Activated naive CD8-positive, alpha-beta T cell (primary cell): ENCODE results near the gene GRIA1.

ENCODE experiments used
- H3K27ac Mint-ChIP-seq: one replicate; pipeline ENCODE4 v1.8.0; 2021; ENCODE audit warnings: mixed read lengths
- H3K27me3 Mint-ChIP-seq: one replicate; pipeline ENCODE4 v1.8.0; 2021; ENCODE audit warnings: mixed read lengths
- H3K36me3 Mint-ChIP-seq: one replicate; pipeline ENCODE4 v1.8.0; 2021; ENCODE audit warnings: mixed read lengths
- H3K4me1 Mint-ChIP-seq: one replicate; pipeline ENCODE4 v1.8.0; 2021; ENCODE audit warnings: low read depth, mixed read lengths
- H3K4me3 Mint-ChIP-seq: one replicate; pipeline ENCODE4 v1.8.0; 2021; ENCODE audit warnings: mild to moderate bottlenecking, mixed read lengths
- H3K9me3 Mint-ChIP-seq: one replicate; pipeline ENCODE4 v1.8.0; 2021; ENCODE audit warnings: low read depth, mixed read lengths

Gene GRIA1

GRCh38 chr5:153483482-153483881 is 7.0 kb upstream of the GRIA1 start:
- Mint-ChIP-seq H3K4me3 (no peak overlapping the region), H3K27ac (no peak overlapping the region)

GRCh38 chr5:153485641-153486040 is 4.8 kb upstream of the GRIA1 start:
- Mint-ChIP-seq H3K27ac (no peak overlapping the region), H3K27me3 (peaks cover 8% of the 10 kb centered on the region), H3K4me3 (no peak overlapping the region), H3K9me3 (peaks cover 4% of the 10 kb centered on the region), H3K36me3 (no peaks in the 10 kb centered on the region), H3K4me1 (no peaks in the 10 kb centered on the region)

More at GRCh38 chr5:153483482-153483881, 7.0 kb upstream of the GRIA1 start:
- Mint-ChIP-seq H3K36me3 (no peaks in the 10 kb centered on the region), H3K4me1 (no peaks in the 10 kb centered on the region), H3K27me3 (peaks cover 4% of the 10 kb centered on the region), H3K9me3 (peaks cover 4% of the 10 kb centered on the region)

- Mint-ChIP-seq H3K27ac (no peak overlapping the region), H3K36me3 (no peaks in the 10 kb centered on the region), H3K9me3 (peaks cover 4% of the 10 kb centered on the region), H3K4me1 (no peaks in the 10 kb centered on the region), H3K4me3 (no peak overlapping the region), H3K27me3 (peaks cover 14% of the 10 kb centered on the region)
Observed at GRCh38 chr5:153486771-153487170, 3.7 kb upstream of the GRIA1 start.

GRCh38 chr5:153489611-153490010 is 859 bp upstream of the GRIA1 start:
- no peak overlapping the region for H3K4me3 Mint-ChIP-seq
- peaks cover 4% of the 10 kb centered on the region for H3K9me3 Mint-ChIP-seq
- peaks cover 14% of the 10 kb centered on the region for H3K27me3 Mint-ChIP-seq
- no peaks in the 10 kb centered on the region for H3K36me3 Mint-ChIP-seq
- H3K4me1 Mint-ChIP-seq, result no peaks in the 10 kb centered on the region
- no peak overlapping the region for H3K27ac Mint-ChIP-seq

DNA sequence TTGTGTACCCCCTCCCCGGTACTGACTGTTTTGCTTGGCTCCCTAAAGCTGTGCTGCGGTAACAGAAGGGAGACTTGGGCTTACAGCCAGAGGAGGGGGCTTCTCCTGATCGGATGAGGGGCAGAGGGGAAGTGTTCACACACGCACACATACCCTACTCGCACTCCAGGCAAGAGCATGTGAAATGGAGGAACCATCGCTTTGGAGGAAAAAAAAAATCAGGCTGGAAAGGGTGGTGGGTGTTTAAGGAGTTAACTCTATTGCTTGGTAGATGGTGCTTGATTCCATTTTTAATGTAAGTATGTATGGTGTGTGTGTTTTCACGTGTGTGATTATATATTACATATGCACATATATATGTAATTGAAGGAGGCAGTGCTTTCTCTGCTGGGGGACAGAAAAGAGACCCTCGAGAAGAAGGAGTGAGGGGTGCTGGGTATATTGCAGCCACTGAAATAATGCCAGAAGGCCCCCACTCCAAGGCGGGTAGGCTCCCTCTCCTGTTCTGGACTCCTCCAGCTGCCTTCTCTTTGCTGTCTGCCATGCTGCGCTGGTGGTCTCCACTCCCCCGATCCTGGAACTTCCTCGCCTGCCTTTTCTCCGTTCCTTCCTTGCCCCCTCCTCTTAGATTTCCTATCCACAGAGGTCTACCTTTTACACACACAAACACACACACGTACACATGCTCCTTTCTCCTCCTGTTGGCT is 721 bp downstream of the GRIA1 start:
- no peaks in the 10 kb centered on the region for H3K36me3 Mint-ChIP-seq
- H3K9me3 Mint-ChIP-seq, result peaks cover 4% of the 10 kb centered on the region
- peaks cover 12% of the 10 kb centered on the region for H3K27me3 Mint-ChIP-seq
- H3K4me3 Mint-ChIP-seq, result no peak overlapping the region
- H3K27ac Mint-ChIP-seq, result no peak overlapping the region
- no peaks in the 10 kb centered on the region for H3K4me1 Mint-ChIP-seq

DNA sequence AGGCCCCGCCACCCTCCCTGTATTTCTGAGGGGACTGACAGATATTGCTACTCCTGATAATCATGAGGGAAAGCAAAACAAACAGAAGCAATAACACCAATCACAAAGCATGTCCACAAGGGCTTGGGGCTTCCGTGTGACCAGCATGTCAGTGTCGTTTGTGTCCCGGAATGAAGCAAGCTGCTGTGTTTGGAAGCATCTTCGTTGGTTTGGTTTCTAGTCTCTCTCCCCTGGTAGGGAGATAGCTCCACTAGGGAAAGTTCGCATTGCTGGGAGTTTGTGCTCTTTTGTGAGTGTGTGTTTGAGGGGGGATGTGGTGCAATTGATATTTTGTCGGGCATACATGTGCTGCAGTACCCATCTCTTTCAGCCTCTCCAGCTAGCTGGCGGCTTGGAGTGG is 1.4 kb downstream of the GRIA1 start:
- peaks cover 4% of the 10 kb centered on the region for H3K9me3 Mint-ChIP-seq
- H3K27ac Mint-ChIP-seq, result no peak overlapping the region
- no peaks in the 10 kb centered on the region for H3K4me1 Mint-ChIP-seq
- no peaks in the 10 kb centered on the region for H3K36me3 Mint-ChIP-seq
- no peak overlapping the region for H3K4me3 Mint-ChIP-seq
- peaks cover 12% of the 10 kb centered on the region for H3K27me3 Mint-ChIP-seq

DNA sequence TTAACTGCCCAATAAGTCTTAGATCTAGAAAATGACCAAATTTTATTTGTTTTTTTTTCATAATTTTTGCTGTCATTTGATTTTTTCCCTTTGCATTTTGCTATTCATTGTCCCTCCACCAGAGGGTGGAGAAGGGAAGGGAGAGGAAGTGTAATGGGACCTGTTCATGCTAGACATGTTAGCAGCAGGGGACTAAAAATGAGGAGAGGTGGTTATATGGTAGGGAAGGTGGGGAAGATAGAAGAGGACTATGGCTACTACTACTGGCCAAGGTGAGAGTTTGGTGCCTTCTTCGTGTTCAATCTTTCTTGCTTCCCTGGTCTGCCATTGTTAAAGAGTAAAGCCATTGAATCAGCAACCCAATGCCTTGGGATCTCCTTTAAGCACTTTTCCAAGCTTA is 6.4 kb downstream of the GRIA1 start:
- H3K36me3 Mint-ChIP-seq, result no peaks in the 10 kb centered on the region
- no peak overlapping the region for H3K27ac Mint-ChIP-seq
- H3K27me3 Mint-ChIP-seq, result peaks cover 1% of the 10 kb centered on the region
- no peaks in the 10 kb centered on the region for H3K4me1 Mint-ChIP-seq
- H3K9me3 Mint-ChIP-seq, result no peaks in the 10 kb centered on the region
- no peak overlapping the region for H3K4me3 Mint-ChIP-seq

DNA sequence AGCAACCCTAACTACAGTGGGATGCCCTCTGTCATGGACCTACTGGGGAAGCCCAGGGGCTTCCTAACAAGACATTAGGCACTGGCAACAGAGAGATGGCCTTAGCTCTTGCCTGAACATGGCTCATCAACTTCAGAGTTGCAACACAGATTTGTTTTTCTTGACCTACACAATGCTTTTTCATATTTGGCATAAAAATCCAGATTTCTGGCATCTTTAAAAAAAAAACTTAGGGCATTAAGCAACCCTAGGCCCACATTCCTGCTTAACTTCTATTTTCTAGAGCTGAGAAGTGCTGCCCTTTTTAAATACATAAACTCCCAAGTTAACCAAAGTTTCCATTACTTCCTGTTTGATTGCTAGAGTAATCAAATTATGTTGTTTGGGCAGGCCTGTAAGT is 8.0 kb downstream of the GRIA1 start:
- Mint-ChIP-seq H3K9me3 (no peaks in the 10 kb centered on the region), H3K27me3 (peaks cover 3% of the 10 kb centered on the region), H3K4me1 (no peaks in the 10 kb centered on the region), H3K4me3 (no peak overlapping the region), H3K36me3 (no peaks in the 10 kb centered on the region), H3K27ac (no peak overlapping the region)

DNA sequence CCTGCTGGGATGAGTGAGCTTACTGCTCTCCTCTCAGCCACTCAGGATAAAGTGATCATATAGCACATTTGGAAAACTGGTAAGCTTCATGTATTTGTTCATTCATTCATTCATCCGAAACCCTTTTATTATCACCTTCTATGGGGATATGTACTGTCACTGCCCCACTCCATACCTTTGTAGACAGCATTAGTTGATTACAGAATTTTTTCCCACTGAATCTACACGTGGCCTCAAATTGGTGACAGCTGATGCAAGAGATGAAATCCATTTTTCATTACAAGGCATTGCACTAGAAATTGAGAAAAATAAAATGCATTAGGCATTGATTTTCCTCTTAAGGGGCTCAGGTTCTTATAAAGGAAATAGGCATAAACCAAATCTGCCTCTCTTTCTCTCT is 9.7 kb downstream of the GRIA1 start:
- no peaks in the 10 kb centered on the region for H3K9me3 Mint-ChIP-seq
- no peaks in the 10 kb centered on the region for H3K36me3 Mint-ChIP-seq
- no peak overlapping the region for H3K4me3 Mint-ChIP-seq
- no peak overlapping the region for H3K27ac Mint-ChIP-seq
- H3K27me3 Mint-ChIP-seq, result peaks cover 1% of the 10 kb centered on the region
- no peaks in the 10 kb centered on the region for H3K4me1 Mint-ChIP-seq

- H3K9me3 Mint-ChIP-seq, result peaks cover 3% of the 10 kb centered on the region
- H3K27ac Mint-ChIP-seq, result no peak overlapping the region
- H3K4me1 Mint-ChIP-seq, result no peaks in the 10 kb centered on the region
- H3K36me3 Mint-ChIP-seq, result no peaks in the 10 kb centered on the region
- no peak overlapping the region for H3K4me3 Mint-ChIP-seq
- H3K27me3 Mint-ChIP-seq, result peaks cover 1% of the 10 kb centered on the region
Observed at GRCh38 chr5:153504726-153505125, 14.3 kb downstream of the GRIA1 start.

- H3K9me3 Mint-ChIP-seq, result peaks cover 3% of the 10 kb centered on the region
- H3K4me3 Mint-ChIP-seq, result no peak overlapping the region
- H3K27me3 Mint-ChIP-seq, result peaks cover 4% of the 10 kb centered on the region
- no peak overlapping the region for H3K27ac Mint-ChIP-seq
- H3K36me3 Mint-ChIP-seq, result no peaks in the 10 kb centered on the region
- no peaks in the 10 kb centered on the region for H3K4me1 Mint-ChIP-seq
Observed at GRCh38 chr5:153508700-153509099, 18.2 kb downstream of the GRIA1 start.

DNA sequence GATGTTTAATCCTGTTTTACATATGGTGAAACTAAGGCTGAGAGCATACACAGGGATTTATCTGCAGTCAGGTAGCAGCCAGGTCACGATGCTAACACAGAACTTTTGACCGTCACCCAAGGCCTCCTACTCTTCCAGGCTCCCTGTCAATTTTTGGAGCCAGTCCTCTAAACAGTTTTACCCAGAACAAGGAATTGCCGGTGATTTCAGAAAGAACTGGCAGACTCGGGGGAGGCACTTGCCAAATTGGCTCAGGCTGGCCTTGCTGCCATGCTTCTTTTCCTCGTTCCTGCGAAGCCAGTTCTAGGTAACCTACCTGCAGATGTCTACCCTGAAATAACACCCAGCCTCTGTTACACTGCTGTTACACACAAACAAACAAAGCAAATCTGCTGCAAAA is 21.2 kb downstream of the GRIA1 start:
- Mint-ChIP-seq H3K36me3 (no peaks in the 10 kb centered on the region), H3K27me3 (peaks cover 5% of the 10 kb centered on the region), H3K9me3 (peaks cover 3% of the 10 kb centered on the region), H3K4me3 (no peak overlapping the region), H3K4me1 (no peaks in the 10 kb centered on the region), H3K27ac (no peak overlapping the region)

- Mint-ChIP-seq H3K4me3 (no peak overlapping the region), H3K36me3 (no peaks in the 10 kb centered on the region), H3K9me3 (peaks cover 3% of the 10 kb centered on the region), H3K4me1 (no peaks in the 10 kb centered on the region), H3K27ac (no peak overlapping the region), H3K27me3 (peaks cover 5% of the 10 kb centered on the region)
Observed at GRCh38 chr5:153513156-153513555, 22.7 kb downstream of the GRIA1 start.

GRCh38 chr5:153515301-153515700 is 24.8 kb downstream of the GRIA1 start:
- Mint-ChIP-seq H3K27ac (no peak overlapping the region), H3K27me3 (peaks cover 5% of the 10 kb centered on the region), H3K4me3 (no peak overlapping the region), H3K36me3 (no peaks in the 10 kb centered on the region), H3K9me3 (no peaks in the 10 kb centered on the region), H3K4me1 (no peaks in the 10 kb centered on the region)

GRCh38 chr5:153516504-153517240 is 26.2 kb downstream of the GRIA1 start:
- Mint-ChIP-seq H3K36me3 (no peaks in the 10 kb centered on the region), H3K4me3 (no peak overlapping the region), H3K4me1 (no peaks in the 10 kb centered on the region), H3K27me3 (peaks cover 5% of the 10 kb centered on the region), H3K27ac (no peak overlapping the region), H3K9me3 (no peaks in the 10 kb centered on the region)

DNA sequence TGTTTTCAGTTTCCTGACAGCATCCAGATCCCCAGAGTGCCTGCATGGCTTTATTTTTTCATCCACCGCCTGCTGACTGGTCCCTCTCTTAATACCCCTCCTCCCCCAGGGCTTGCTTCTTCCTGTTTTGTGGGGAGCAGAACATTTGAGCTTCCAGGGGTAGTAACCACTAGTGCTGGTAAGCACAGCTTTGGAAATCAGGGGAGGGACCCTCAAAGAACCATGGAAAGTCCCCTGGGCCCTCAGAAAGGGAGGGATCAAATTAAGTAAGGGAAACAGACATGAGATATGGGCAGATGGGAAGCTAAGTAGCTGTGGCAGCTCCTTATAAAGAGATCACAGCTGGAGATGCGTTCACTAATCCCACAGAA is 26.8 kb downstream of the GRIA1 start:
- H3K4me3 Mint-ChIP-seq, result no peak overlapping the region
- no peaks in the 10 kb centered on the region for H3K4me1 Mint-ChIP-seq
- H3K27ac Mint-ChIP-seq, result no peak overlapping the region
- H3K27me3 Mint-ChIP-seq, result peaks cover 5% of the 10 kb centered on the region
- no peaks in the 10 kb centered on the region for H3K9me3 Mint-ChIP-seq
- H3K36me3 Mint-ChIP-seq, result no peaks in the 10 kb centered on the region
